GM12865 (cell line): ENCODE measurements around the gene SUGP2.

ENCODE experiments used
- DNase-seq: peaks from one replicate; pipeline ENCODE4 v3.0.0; 2010; ENCODE audit warnings: low read depth
- H3K4me3 ChIP-seq: 2 replicates; pipeline ENCODE4 v1.5.1; 2011; ENCODE audit warnings: mild to moderate bottlenecking, low read depth, low read length, control low read depth
- CTCF ChIP-seq: IDR thresholded peaks from 2 replicates; pipeline ENCODE4 v1.5.1; 2011; ENCODE audit warnings: low read length, control low read depth, low read depth, inconsistent platforms; ENCODE audit not compliant: insufficient read depth; ENCODE audit errors: missing control alignments

SUGP2 gene

GRCh38 chr19:19057720-19058119, 24.4 kb upstream of the SUGP2 start:
- no peak overlapping the region for H3K4me3 ChIP-seq
- no peak for DNase-seq
- no peak for TF ChIP-seq CTCF

- H3K4me3 ChIP-seq = no peak overlapping the region
- no peak for TF ChIP-seq CTCF
- no peak for DNase-seq
Measured at GRCh38 chr19:19057317-19057716, 24.0 kb upstream of the SUGP2 start.

GRCh38 chr19:19056636-19057275, 23.4 kb upstream of the SUGP2 start:
- no peak for TF ChIP-seq CTCF
- DNase-seq = no peak
- H3K4me3 ChIP-seq = no peak overlapping the region

GRCh38 chr19:19055701-19056100, 22.4 kb upstream of the SUGP2 start:
- DNase-seq = no peak
- TF ChIP-seq CTCF = no peak
- no peak overlapping the region for H3K4me3 ChIP-seq

- no peak overlapping the region for H3K4me3 ChIP-seq
- TF ChIP-seq CTCF = no peak
- no peak for DNase-seq
Measured at GRCh38 chr19:19054939-19055440, 21.7 kb upstream of the SUGP2 start.

GRCh38 chr19:19054315-19054938, 21.1 kb upstream of the SUGP2 start:
- H3K4me3 ChIP-seq = no peak overlapping the region
- no peak for DNase-seq
- no peak for TF ChIP-seq CTCF
